ENCODE measurements around the gene ANKIB1.

Gene ANKIB1

DNA sequence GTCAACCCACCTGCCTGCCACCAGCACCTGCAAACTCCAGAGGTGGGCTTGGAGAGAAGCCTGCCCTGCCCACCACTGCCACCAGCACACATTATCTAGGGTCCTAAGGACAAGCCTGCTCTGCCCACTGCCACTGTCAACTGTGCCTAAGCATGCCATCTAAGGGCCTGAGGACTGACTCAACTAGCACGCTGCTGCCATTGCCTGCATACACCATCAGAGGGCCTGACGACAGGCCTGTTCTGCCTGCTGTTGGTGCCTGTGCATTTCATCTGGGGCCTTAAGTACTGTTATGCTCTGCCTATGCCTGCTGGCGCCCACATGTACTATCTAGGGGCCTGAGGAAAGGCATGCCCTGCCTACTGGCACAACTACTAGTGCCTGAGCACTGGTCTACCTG is 39.8 kb upstream of the ANKIB1 start:
- Histone ChIP-seq H3K36me3 (ENCODE audit: control insufficient read depth in 2 of 2, insufficient read depth in 1 of 2, low read length in 2 of 2) (peaks cover 29 to 41% of the 10 kb centered on the region in 2 experiments), H3K9me3 (ENCODE audit: control insufficient read depth, insufficient read depth, low read depth, low read length) (no peaks in the 10 kb centered on the region), H3K27ac (ENCODE audit: extremely low read depth, low read depth, low read length) (no peak overlapping the region), H3K4me3 (ENCODE audit: low read depth, low read length) (no peak overlapping the region), H3K4me1 (ENCODE audit: control insufficient read depth, insufficient read depth, low read length) (no peaks in the 10 kb centered on the region)
- TF ChIP-seq ZNF529 (tag by site-specific recombination; IDR thresholded peaks at IDR 0.05; ENCODE audit: insufficient replicate concordance) = no peak
- TF ChIP-seq ZNF521 (tag by site-specific recombination; IDR thresholded peaks at IDR 0.05) = no peak
- TF ChIP-seq ZNF10 (tag by site-specific recombination; IDR thresholded peaks at IDR 0.05) = no peak
- TF ChIP-seq ZNF148 (tag by site-specific recombination; IDR thresholded peaks at IDR 0.05; ENCODE audit: borderline replicate concordance) = no peak
- TF ChIP-seq ZNF837 (tag by site-specific recombination; IDR thresholded peaks at IDR 0.05) = no peak
- TF ChIP-seq ATF2 (tag by site-specific recombination; IDR thresholded peaks at IDR 0.05; ENCODE audit: low read depth) = no peak
- no peak for TF ChIP-seq ZNF302 (tag by site-specific recombination; IDR thresholded peaks at IDR 0.05; ENCODE audit: low read depth)
- TF ChIP-seq ZNF548 (tag by site-specific recombination; IDR thresholded peaks at IDR 0.05) = no peak
- ChIA-PET POLR2A (no interaction called here), CTCF (interaction anchor here (0.6 to 2.2 kb wide), 2 partner anchors 26 to 49 kb away, joined by 3 to 6 read pairs; partner anchors contain the start of gene LRRD1)

DNA sequence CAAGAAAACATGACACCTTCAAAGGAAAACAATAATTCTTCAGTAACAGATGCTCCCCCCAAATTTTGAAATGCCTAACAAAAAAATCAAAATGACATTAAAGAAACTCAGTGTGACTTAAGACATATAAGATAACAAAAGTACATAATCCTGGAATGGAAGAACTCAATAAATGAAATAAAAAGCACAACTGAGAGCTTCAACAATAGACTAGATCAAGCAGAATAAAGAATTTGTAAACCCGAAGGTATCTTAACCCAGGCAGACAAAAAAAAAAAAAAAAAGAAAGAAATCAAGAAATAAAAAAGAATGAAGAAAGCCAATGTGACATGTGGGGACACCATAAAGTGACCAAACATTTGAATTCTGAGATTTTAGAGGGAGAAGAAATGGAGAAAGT is 39.1 kb upstream of the ANKIB1 start:
- TF ChIP-seq ZNF404 (tag by site-specific recombination; IDR thresholded peaks at IDR 0.05) (no peak), SP7 (tag by site-specific recombination; IDR thresholded peaks at IDR 0.05) (no peak), GFI1B (tag by site-specific recombination; IDR thresholded peaks at IDR 0.05) (no peak), ZFHX2 (tag by site-specific recombination; conservative IDR thresholded peaks at IDR 0.05) (no peak), ZBTB10 (tag by site-specific recombination; IDR thresholded peaks at IDR 0.05) (no peak), SETDB1 (IDR thresholded peaks at IDR 0.05; ENCODE audit: insufficient read length, low read length) (no peak), HOXA7 (CRISPR knock-in tag; IDR thresholded peaks at IDR 0.05; ENCODE audit: borderline replicate concordance) (no peak), EGR2 (tag by site-specific recombination; IDR thresholded peaks at IDR 0.05; ENCODE audit: low read depth) (no peak), ZBTB11 (tag by site-specific recombination; conservative IDR thresholded peaks at IDR 0.05; ENCODE audit: low read depth) (no peak), ZNF600 (tag by site-specific recombination; IDR thresholded peaks at IDR 0.05) (no peak), ZNF311 (tag by site-specific recombination; IDR thresholded peaks at IDR 0.05; ENCODE audit: borderline replicate concordance) (no peak)
- no peaks in the 10 kb centered on the region for H3K4me1 ChIP-seq (ENCODE audit: control insufficient read depth, insufficient read depth, low read length)
- no peak overlapping the region for H3K4me3 ChIP-seq (ENCODE audit: low read depth, low read length)
- H3K27ac ChIP-seq (ENCODE audit: extremely low read depth, low read depth, low read length) = no peak overlapping the region
- peaks cover 35 to 44% of the 10 kb centered on the region in 2 experiments for H3K36me3 ChIP-seq (ENCODE audit: control insufficient read depth in 2 of 2, insufficient read depth in 1 of 2, low read length in 2 of 2)
- no peaks in the 10 kb centered on the region for H3K9me3 ChIP-seq (ENCODE audit: control insufficient read depth, insufficient read depth, low read depth, low read length)
- CTCF ChIA-PET = interaction anchor here (1.0 kb wide), 1 partner anchor 242 kb away, joined by 4 read pairs; no protein-coding TSS in a partner anchor
- POLR2A ChIA-PET = no interaction called here

All from HEK293 (cell line).